ENCODE data around the gene ARCN1.

DNA sequence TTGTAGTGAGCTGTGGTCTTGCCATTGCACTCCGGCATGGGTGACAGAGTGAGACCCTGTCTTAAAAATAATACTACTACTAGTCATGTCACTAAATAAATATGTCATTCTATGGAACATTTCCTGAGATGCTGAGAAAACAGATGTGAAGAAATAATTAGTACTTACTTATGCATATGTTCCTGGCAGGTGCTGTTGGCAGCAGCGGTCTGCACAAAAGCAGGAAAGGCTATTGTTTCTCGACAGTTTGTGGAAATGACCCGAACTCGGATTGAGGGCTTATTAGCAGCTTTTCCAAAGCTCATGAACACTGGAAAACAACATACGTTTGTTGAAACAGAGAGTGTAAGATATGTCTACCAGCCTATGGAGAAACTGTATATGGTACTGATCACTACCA lies 8.8 kb downstream of the ARCN1 start:
- TF ChIP-seq, protein P1, sequence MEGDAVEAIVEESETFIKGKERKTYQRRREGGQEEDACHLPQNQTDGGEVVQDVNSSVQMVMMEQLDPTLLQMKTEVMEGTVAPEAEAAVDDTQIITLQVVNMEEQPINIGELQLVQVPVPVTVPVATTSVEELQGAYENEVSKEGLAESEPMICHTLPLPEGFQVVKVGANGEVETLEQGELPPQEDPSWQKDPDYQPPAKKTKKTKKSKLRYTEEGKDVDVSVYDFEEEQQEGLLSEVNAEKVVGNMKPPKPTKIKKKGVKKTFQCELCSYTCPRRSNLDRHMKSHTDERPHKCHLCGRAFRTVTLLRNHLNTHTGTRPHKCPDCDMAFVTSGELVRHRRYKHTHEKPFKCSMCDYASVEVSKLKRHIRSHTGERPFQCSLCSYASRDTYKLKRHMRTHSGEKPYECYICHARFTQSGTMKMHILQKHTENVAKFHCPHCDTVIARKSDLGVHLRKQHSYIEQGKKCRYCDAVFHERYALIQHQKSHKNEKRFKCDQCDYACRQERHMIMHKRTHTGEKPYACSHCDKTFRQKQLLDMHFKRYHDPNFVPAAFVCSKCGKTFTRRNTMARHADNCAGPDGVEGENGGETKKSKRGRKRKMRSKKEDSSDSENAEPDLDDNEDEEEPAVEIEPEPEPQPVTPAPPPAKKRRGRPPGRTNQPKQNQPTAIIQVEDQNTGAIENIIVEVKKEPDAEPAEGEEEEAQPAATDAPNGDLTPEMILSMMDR (conservative IDR thresholded peaks at IDR 0.05; ENCODE audit: low read length): no peak
- TF ChIP-seq EZH2phosphoT487 (IDR thresholded peaks at IDR 0.05; ENCODE audit: borderline replicate concordance, low read depth, low read length): no peak

Data from OCI-LY7 (cell line).